ENCODE results near the gene APOC4. TPM values are rescaled to one million over a fixed set of nuclear protein-coding genes. Genes with fewer than 3 reads are reported as not detected.

Gene APOC4
- polyA plus RNA-seq, 1 donor (not counting 4 experiments of a cell fraction or from before 2014, with no cell fraction given), result not detected

DNA sequence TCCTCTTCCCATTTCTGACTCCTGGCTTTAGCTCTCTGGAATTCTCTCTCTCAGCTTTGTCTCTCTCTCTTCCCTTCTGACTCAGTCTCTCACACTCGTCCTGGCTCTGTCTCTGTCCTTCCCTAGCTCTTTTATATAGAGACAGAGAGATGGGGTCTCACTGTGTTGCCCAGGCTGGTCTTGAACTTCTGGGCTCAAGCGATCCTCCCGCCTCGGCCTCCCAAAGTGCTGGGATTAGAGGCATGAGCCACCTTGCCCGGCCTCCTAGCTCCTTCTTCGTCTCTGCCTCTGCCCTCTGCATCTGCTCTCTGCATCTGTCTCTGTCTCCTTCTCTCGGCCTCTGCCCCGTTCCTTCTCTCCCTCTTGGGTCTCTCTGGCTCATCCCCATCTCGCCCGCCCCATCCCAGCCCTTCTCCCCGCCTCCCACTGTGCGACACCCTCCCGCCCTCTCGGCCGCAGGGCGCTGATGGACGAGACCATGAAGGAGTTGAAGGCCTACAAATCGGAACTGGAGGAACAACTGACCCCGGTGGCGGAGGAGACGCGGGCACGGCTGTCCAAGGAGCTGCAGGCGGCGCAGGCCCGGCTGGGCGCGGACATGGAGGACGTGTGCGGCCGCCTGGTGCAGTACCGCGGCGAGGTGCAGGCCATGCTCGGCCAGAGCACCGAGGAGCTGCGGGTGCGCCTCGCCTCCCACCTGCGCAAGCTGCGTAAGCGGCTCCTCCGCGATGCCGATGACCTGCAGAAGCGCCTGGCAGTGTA is 33.8 kb upstream of the APOC4 start:
- no peak overlapping the region for H3K27ac ChIP-seq (ENCODE audit: control insufficient read depth, insufficient read depth, low read length)
- H2AFZ ChIP-seq (ENCODE audit: control insufficient read depth, low read length), result no peak overlapping the region
- TF ChIP-seq, protein P1, sequence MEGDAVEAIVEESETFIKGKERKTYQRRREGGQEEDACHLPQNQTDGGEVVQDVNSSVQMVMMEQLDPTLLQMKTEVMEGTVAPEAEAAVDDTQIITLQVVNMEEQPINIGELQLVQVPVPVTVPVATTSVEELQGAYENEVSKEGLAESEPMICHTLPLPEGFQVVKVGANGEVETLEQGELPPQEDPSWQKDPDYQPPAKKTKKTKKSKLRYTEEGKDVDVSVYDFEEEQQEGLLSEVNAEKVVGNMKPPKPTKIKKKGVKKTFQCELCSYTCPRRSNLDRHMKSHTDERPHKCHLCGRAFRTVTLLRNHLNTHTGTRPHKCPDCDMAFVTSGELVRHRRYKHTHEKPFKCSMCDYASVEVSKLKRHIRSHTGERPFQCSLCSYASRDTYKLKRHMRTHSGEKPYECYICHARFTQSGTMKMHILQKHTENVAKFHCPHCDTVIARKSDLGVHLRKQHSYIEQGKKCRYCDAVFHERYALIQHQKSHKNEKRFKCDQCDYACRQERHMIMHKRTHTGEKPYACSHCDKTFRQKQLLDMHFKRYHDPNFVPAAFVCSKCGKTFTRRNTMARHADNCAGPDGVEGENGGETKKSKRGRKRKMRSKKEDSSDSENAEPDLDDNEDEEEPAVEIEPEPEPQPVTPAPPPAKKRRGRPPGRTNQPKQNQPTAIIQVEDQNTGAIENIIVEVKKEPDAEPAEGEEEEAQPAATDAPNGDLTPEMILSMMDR (optimal IDR thresholded peaks at IDR 0.05 in 1 of 3, IDR thresholded peaks at IDR 0.05 in 1 of 3, conservative IDR thresholded peaks at IDR 0.05 in 1 of 3; ENCODE audit: extremely low read depth in 1 of 3, insufficient read depth in 2 of 3, low read length in 3 of 3), result no peak
- TF ChIP-seq EZH2 (IDR thresholded peaks at IDR 0.05; ENCODE audit: low read length), result no peak
- H3K9ac ChIP-seq (ENCODE audit: control insufficient read depth, extremely low read depth, insufficient read depth, low read length), result no peak overlapping the region
- no peaks in the 10 kb centered on the region for H3K79me2 ChIP-seq (ENCODE audit: control insufficient read depth, insufficient read depth, low read length)
- H3K27me3 ChIP-seq (ENCODE audit: control insufficient read depth, extremely low read depth, insufficient read depth, low read length), result peaks cover 9% of the 10 kb centered on the region
- peaks cover 3% of the 10 kb centered on the region for H4K20me1 ChIP-seq (ENCODE audit: control insufficient read depth, extremely low read depth, insufficient read depth, low read length)
- peaks cover 4% of the 10 kb centered on the region in 2 experiments for H3K36me3 ChIP-seq (ENCODE audit: control insufficient read depth in 2 of 2, extremely low read depth in 1 of 2, insufficient read depth in 2 of 2, low read length in 2 of 2)
- FAIRE-seq (no peak), DNase-seq (ENCODE audit: low read depth, low spot score) (no peak)
- H3K4me3 ChIP-seq (ENCODE audit: control insufficient read depth in 2 of 3, extremely low read depth in 1 of 3, insufficient read depth in 2 of 3, low read depth in 1 of 3, low read length in 3 of 3), result no peak overlapping the region
- dilution Hi-C loops (cut with MboI; ENCODE audit: extremely low pct_ligation_motif_present, low sequenced_read_pairs), result no loop called here
- H3K9me1 ChIP-seq (ENCODE audit: control insufficient read depth, extremely low read depth, insufficient read depth, low read length), result no peaks in the 10 kb centered on the region
- H3K4me2 ChIP-seq (ENCODE audit: control insufficient read depth, extremely low read depth, insufficient read depth, low read depth, low read length), result no peak overlapping the region
- H3K4me1 ChIP-seq (ENCODE audit: control insufficient read depth, extremely low read depth, insufficient read depth, low read length), result peaks cover 11% of the 10 kb centered on the region
- H3K9me3 ChIP-seq (ENCODE audit: control insufficient read depth, low read depth, low read length), result no peaks in the 10 kb centered on the region

DNA sequence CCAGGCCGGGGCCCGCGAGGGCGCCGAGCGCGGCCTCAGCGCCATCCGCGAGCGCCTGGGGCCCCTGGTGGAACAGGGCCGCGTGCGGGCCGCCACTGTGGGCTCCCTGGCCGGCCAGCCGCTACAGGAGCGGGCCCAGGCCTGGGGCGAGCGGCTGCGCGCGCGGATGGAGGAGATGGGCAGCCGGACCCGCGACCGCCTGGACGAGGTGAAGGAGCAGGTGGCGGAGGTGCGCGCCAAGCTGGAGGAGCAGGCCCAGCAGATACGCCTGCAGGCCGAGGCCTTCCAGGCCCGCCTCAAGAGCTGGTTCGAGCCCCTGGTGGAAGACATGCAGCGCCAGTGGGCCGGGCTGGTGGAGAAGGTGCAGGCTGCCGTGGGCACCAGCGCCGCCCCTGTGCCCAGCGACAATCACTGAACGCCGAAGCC is 33.2 kb upstream of the APOC4 start:
- Histone ChIP-seq H3K79me2 (ENCODE audit: control insufficient read depth, insufficient read depth, low read length) (no peaks in the 10 kb centered on the region), H3K9me1 (ENCODE audit: control insufficient read depth, extremely low read depth, insufficient read depth, low read length) (no peaks in the 10 kb centered on the region), H3K4me1 (ENCODE audit: control insufficient read depth, extremely low read depth, insufficient read depth, low read length) (peaks cover 11% of the 10 kb centered on the region), H3K9me3 (ENCODE audit: control insufficient read depth, low read depth, low read length) (no peaks in the 10 kb centered on the region), H4K20me1 (ENCODE audit: control insufficient read depth, extremely low read depth, insufficient read depth, low read length) (peaks cover under 1% of the 10 kb centered on the region), H2AFZ (ENCODE audit: control insufficient read depth, low read length) (no peak overlapping the region), H3K27me3 (ENCODE audit: control insufficient read depth, extremely low read depth, insufficient read depth, low read length) (peaks cover 9% of the 10 kb centered on the region), H3K36me3 (ENCODE audit: control insufficient read depth in 2 of 2, extremely low read depth in 1 of 2, insufficient read depth in 2 of 2, low read length in 2 of 2) (peaks cover under 1 to 2% of the 10 kb centered on the region in 2 experiments), H3K4me2 (ENCODE audit: control insufficient read depth, extremely low read depth, insufficient read depth, low read depth, low read length) (no peak overlapping the region), H3K27ac (ENCODE audit: control insufficient read depth, insufficient read depth, low read length) (no peak overlapping the region), H3K4me3 (ENCODE audit: control insufficient read depth in 2 of 3, extremely low read depth in 1 of 3, insufficient read depth in 2 of 3, low read depth in 1 of 3, low read length in 3 of 3) (no peak overlapping the region), H3K9ac (ENCODE audit: control insufficient read depth, extremely low read depth, insufficient read depth, low read length) (no peak overlapping the region)
- dilution Hi-C loops (cut with MboI; ENCODE audit: extremely low pct_ligation_motif_present, low sequenced_read_pairs), result no loop called here
- TF ChIP-seq, protein P1 (optimal IDR thresholded peaks at IDR 0.05 in 1 of 3, IDR thresholded peaks at IDR 0.05 in 1 of 3, conservative IDR thresholded peaks at IDR 0.05 in 1 of 3; ENCODE audit: extremely low read depth in 1 of 3, insufficient read depth in 2 of 3, low read length in 3 of 3), result no peak
- TF ChIP-seq EZH2 (IDR thresholded peaks at IDR 0.05; ENCODE audit: low read length), result no peak
- DNase-seq (ENCODE audit: low read depth, low spot score) (no peak), FAIRE-seq (no peak)

All from keratinocyte (primary cell).